K562 (cell line): ENCODE measurements around the gene DCN. TPM values are rescaled to one million over a fixed set of nuclear protein-coding genes. Genes with fewer than 3 reads are reported as not detected.

ENCODE experiments used
- ATAC-seq: fragments of 200-7000 bp; cut with Tn5 transposase; 3 replicates; pipeline ENCODE4 v1.9.1; 2020; ENCODE audit warnings: moderate library complexity
- BruUV-seq: library from RNA; stranded (reverse); fragments of 400-500 nt; replicated peaks from 2 replicates; lab custom pipeline; 2021; lab: Mats Ljungman, UMichigan
- CTCF ChIA-PET: fragments of 300-600 bp; formaldehyde crosslinking; extraction: SDS; loops from one replicate; lab custom pipeline; 2021; ENCODE audit warnings: low intra/inter-chr PET ratio; lab: Yijun Ruan, JAX
- POLR2A ChIA-PET: fragments of 300-600, 350-650 bp; sonication (Branson Sonifier 250); formaldehyde crosslinking; extraction: SDS; loops from one replicate; lab custom pipeline; 2021; ENCODE audit warnings: antibody characterized with exemption, inconsistent platforms; lab: Yijun Ruan, JAX
- DNase-seq, 4 experiments: peaks; one replicate each; pipeline versions ENCODE4 v3.0.0 to v3.0.0-alpha.2; 2011 to 2018; ENCODE audit warnings: low spot score in 3 of 4, mixed read lengths in 3 of 4; ENCODE audit errors: extremely low read depth in 1 of 4
- FAIRE-seq: peaks from 2 replicates; lab custom pipeline; 2011; peaks lifted over from hg19 to GRCh38; lab: Jason Lieb, UNC
- H2AFZ ChIP-seq: 2 replicates; pipeline ENCODE4 v1.6.0; 2011; ENCODE audit warnings: low read depth, low read length, control low read depth, inconsistent platforms
- H3K27ac ChIP-seq: fragments of 200-600 bp; 3 replicates; pipeline ENCODE4 v1.8.0; 2011; ENCODE audit warnings: low read depth, mild to moderate bottlenecking, control low read depth, inconsistent platforms, low read length, moderate library complexity, mixed read lengths; ENCODE audit errors: extremely low read depth
- H3K27me3 ChIP-seq, 2 experiments: fragments of 300-600 bp in 1 of 2; 2 replicates in 1 of 2; 3 replicates in 1 of 2; pipeline versions ENCODE4 v1.6.0 to v1.8.0; 2011; ENCODE audit warnings: inconsistent platforms in 2 of 2, low read length in 2 of 2, mild to moderate bottlenecking in 1 of 2, mixed read lengths in 1 of 2, moderate library complexity in 1 of 2; ENCODE audit not compliant: control insufficient read depth in 2 of 2, insufficient read depth in 2 of 2
- H3K36me3 ChIP-seq: fragments of 300-600 bp; 3 replicates; pipeline ENCODE4 v1.8.0; 2011; ENCODE audit warnings: mild to moderate bottlenecking, low read length, inconsistent platforms; ENCODE audit not compliant: control insufficient read depth, insufficient read depth
- H3K4me1 ChIP-seq, 2 experiments: fragments of 200-600 bp in 1 of 2; replicated peaks in 1 of 2; 2 replicates in 1 of 2; 3 replicates in 1 of 2; pipeline versions ENCODE4 v1.5.1 to v1.8.0; 2011; ENCODE audit warnings: inconsistent platforms in 2 of 2, low read length in 2 of 2, mild to moderate bottlenecking in 1 of 2, mixed read lengths in 1 of 2, moderate library complexity in 1 of 2; ENCODE audit not compliant: control insufficient read depth in 2 of 2, insufficient read depth in 2 of 2
- H3K4me2 ChIP-seq: 2 replicates; pipeline ENCODE4 v1.6.1; 2011; ENCODE audit warnings: low read length, control low read depth, inconsistent platforms, mixed read lengths; ENCODE audit not compliant: insufficient read depth
- H3K4me3 ChIP-seq: fragments of 200-600 bp; sonication (generic), shearing (Covaris generic); 2 replicates; pipeline ENCODE4 v1.5.1; 2016; ENCODE audit warnings: control low read depth, inconsistent platforms
- H3K79me2 ChIP-seq: fragments of 200-600 bp; 3 replicates; pipeline ENCODE4 v1.8.0; 2011; ENCODE audit warnings: low read length, inconsistent platforms; ENCODE audit not compliant: control insufficient read depth, insufficient read depth
- H3K9ac ChIP-seq, 2 experiments: 2 replicates each; pipeline versions ENCODE4 v1.6.0 to v1.6.1; 2011; ENCODE audit warnings: low read depth in 2 of 2, low read length in 2 of 2, control low read depth in 1 of 2, inconsistent platforms in 1 of 2, mild to moderate bottlenecking in 1 of 2, mixed read lengths in 1 of 2; ENCODE audit not compliant: insufficient read depth in 1 of 2
- H3K9me1 ChIP-seq: one replicate; pipeline ENCODE4 v1.6.0; 2011; ENCODE audit warnings: inconsistent platforms, mild to moderate bottlenecking, low read length, moderate library complexity; ENCODE audit not compliant: control insufficient read depth, insufficient read depth
- H3K9me3 ChIP-seq: replicated peaks from 2 replicates; pipeline ENCODE4 v1.5.1; 2011; ENCODE audit warnings: low read depth, low read length, inconsistent platforms; ENCODE audit not compliant: control insufficient read depth, insufficient read depth
- H4K20me1 ChIP-seq: replicated peaks from 2 replicates; pipeline ENCODE4 v1.6.1; 2011; ENCODE audit warnings: low read length, inconsistent platforms, mixed read lengths; ENCODE audit not compliant: control insufficient read depth, insufficient read depth
- CTCF ChIP-seq, 3 experiments: IDR thresholded peaks in 2 of 3; conservative IDR thresholded peaks in 1 of 3; 2 replicates each; pipeline ENCODE4 v1.5.1; 2011 to 2012; ENCODE audit warnings: low read length in 3 of 3, mild to moderate bottlenecking in 3 of 3, control low read depth in 2 of 3, improper control_type of control experiment in 1 of 3, inconsistent platforms in 1 of 3, low read depth in 1 of 3, mixed read lengths in 1 of 3, moderate library complexity in 1 of 3; ENCODE audit not compliant: insufficient read depth in 2 of 3
- CTCFL ChIP-seq: IDR thresholded peaks from 2 replicates; pipeline ENCODE4 v1.6.1; 2011; ENCODE audit warnings: borderline replicate concordance, low read depth, mild to moderate bottlenecking, moderate library complexity, low read length; ENCODE audit not compliant: insufficient read depth, poor library complexity, severe bottlenecking
- RAD21 ChIP-seq, 2 experiments: fragments of 250-450 bp in 1 of 2; fragments of 450-650 bp in 1 of 2; sonication (Bioruptor Pico) in 1 of 2; formaldehyde crosslinking in 1 of 2; IDR thresholded peaks in 1 of 2; conservative IDR thresholded peaks in 1 of 2; 2 replicates each; pipeline versions ENCODE4 v1.4.0 to v1.8.0; 2020 to 2022; ENCODE audit warnings: mild to moderate bottlenecking in 2 of 2, moderate library complexity in 1 of 2
- SRSF7 ChIP-seq: fragments of 200-400 bp; formaldehyde crosslinking; optimal IDR thresholded peaks from 2 replicates; pipeline ENCODE3; 2017; ENCODE audit warnings: mild to moderate bottlenecking, low read depth, low read length
- THRA ChIP-seq: fragments of 450-650 bp; IDR thresholded peaks from 2 replicates; pipeline ENCODE4 v1.6.1; 2017; ENCODE audit warnings: mild to moderate bottlenecking, moderate library complexity
- XRCC5 ChIP-seq: fragments of 200-400 bp; formaldehyde crosslinking; IDR thresholded peaks from 2 replicates; pipeline ENCODE4 v1.6.1; 2017; ENCODE audit warnings: low read depth, mild to moderate bottlenecking, low read length
- WGBS: fragments of 100-300 bp; shearing (Covaris generic); methylation state at CpG from one replicate; pipeline ENCODE4 v1.1.6; 2016; ENCODE audit warnings: low coverage, mixed read lengths; ENCODE audit not compliant: insufficient coverage; ENCODE audit errors: missing lambda C conversion rate; 5-methylcytosine and 5-hydroxymethylcytosine counted together
- in situ Hi-C: fragments of 300-500 bp; cut with MboI; formaldehyde crosslinking; loops from 4 replicates; pipeline ENCODE4 v1.15.0; 2018; ENCODE audit warnings: inconsistent platforms, mixed read lengths
- intact Hi-C: fragments of 100-400 bp; cut with micrococcal nuclease; formaldehyde crosslinking; loops from 2 replicates; pipeline ENCODE4 v1.14.2; 2022
- polyA plus RNA-seq, 8 experiments: library from polyadenylated mRNA; depleted of rRNA in 4 of 8; stranded (reverse) in 5 of 8; unstranded in 3 of 8; fragments of >200 nt; fragmentation: Nextera tagmentation in 2 of 8; fragmentation: Illumina TruSeq in 1 of 8; extraction: Ambion mirVana in 2 of 8; extraction: Trizol in 1 of 8; gene quantifications; 2 replicates each; pipeline versions ENCODE4 v1.2.1 to v1.2.3, GENCODE V29; 2011 to 2014; ENCODE audit warnings: inconsistent platforms in 1 of 8, missing spikeins in 1 of 8
- total RNA-seq, 7 experiments: library from RNA; depleted of rRNA in 6 of 7; stranded (reverse); fragments of >200 nt in 6 of 7; fragmentation: Illumina TruSeq in 2 of 7; extraction: Trizol in 2 of 7; gene quantifications; 2 replicates each; pipeline versions ENCODE4 v1.2.1 to v1.2.3, GENCODE V29; 2011 to 2021; ENCODE audit warnings: low replicate concordance in 1 of 7

The DCN gene
- total and polyA plus RNA-seq, 9 of the 15 experiments (the other 6 are each of a cell fraction or from before 2014, with no cell fraction given): 0.08 to 2.4 (median 0.31) TPM; not detected in 1

GRCh38 chr12:91109581-91110310 is 72.9 kb downstream of the DCN start (continued):
- no peak for TF ChIP-seq THRA
- no peak for TF ChIP-seq XRCC5
- TF ChIP-seq, all 486 proteins: peak for 0

- 1% methylated on average over 7 of the region's 7 CpGs for WGBS
- CTCF ChIA-PET: interaction anchor here (0.6 to 1.0 kb wide), 2 partner anchors 150 to 712 kb away, joined by 3 read pairs; no protein-coding TSS in a partner anchor
- TF ChIP-seq CTCFL (peak; percentile 37), CTCF (IDR thresholded peaks at IDR 0.05 in 2 of 3, conservative IDR thresholded peaks at IDR 0.05 in 1 of 3; ENCODE audit: insufficient read depth in 2 of 3, low read depth in 1 of 3, low read length in 3 of 3) (peak; percentile 37 to 65 (median 51)), RAD21 (CRISPR knock-in tag; conservative IDR thresholded peaks at IDR 0.05 in 1 of 2, IDR thresholded peaks at IDR 0.05 in 1 of 2) (peak; percentile 17 to 55; a peak in 2 of 4 replicates), SRSF7 (no peak)
- Histone ChIP-seq H2AFZ (no peak overlapping the region), H3K9me1 (no peaks in the 10 kb centered on the region), H3K4me2 (no peak overlapping the region), H3K4me3 (no peak overlapping the region), H3K27me3 (no peaks in the 10 kb centered on the region), H3K9me3 (no peaks in the 10 kb centered on the region), H3K36me3 (no peaks in the 10 kb centered on the region), H3K79me2 (no peaks in the 10 kb centered on the region), H4K20me1 (no peaks in the 10 kb centered on the region), H3K4me1 (no peaks in the 10 kb centered on the region), H3K9ac (no peak overlapping the region), H3K27ac (no peak overlapping the region)
- FAIRE-seq (no peak), DNase-seq (peak; percentile 7 to 59 (median 27)), ATAC-seq (peak; percentile 85)
- no TSS peak for BruUV-seq
- in situ Hi-C loops: no loop called here
- POLR2A ChIA-PET: no interaction called here
- intact Hi-C loops: loop anchor here (5.0 to 10.0 kb wide), 2 partner anchors 132 to 216 kb away; no protein-coding TSS in a partner anchor
These were observed 73.5 kb downstream of the DCN start for GRCh38 chr12:91109148-91109564.
